Activated T-helper 17 cell treated with anti-CD3 and anti-CD28 coated beads, Interleukin-2, amount 50 U/mL, for 72 hours (primary cell): Measurements from ENCODE around the gene KIF20A. TPM values are rescaled to one million over a fixed set of nuclear protein-coding genes. Genes with fewer than 3 reads are reported as not detected.

Experiments
- ATAC-seq: fragments of 150-1000 bp; cut with Tn5 transposase; replicated peaks from 2 replicates; pipeline ENCODE4 v1.10.0; 2021; ENCODE audit warnings: mild to moderate bottlenecking, moderate library complexity
- H3K27ac Mint-ChIP-seq: one replicate; pipeline ENCODE4 v1.8.0; 2022; ENCODE audit warnings: mixed read lengths
- H3K27me3 Mint-ChIP-seq: one replicate; pipeline ENCODE4 v1.8.0; 2022; ENCODE audit warnings: mixed read lengths
- H3K36me3 Mint-ChIP-seq: one replicate; pipeline ENCODE4 v1.8.0; 2022; ENCODE audit warnings: low read depth, mild to moderate bottlenecking, mixed read lengths
- H3K4me1 Mint-ChIP-seq: one replicate; pipeline ENCODE4 v1.8.0; 2022; ENCODE audit warnings: mixed read lengths
- H3K4me3 Mint-ChIP-seq: one replicate; pipeline ENCODE4 v1.8.0; 2022; ENCODE audit warnings: mild to moderate bottlenecking, mixed read lengths
- H3K9me3 Mint-ChIP-seq: one replicate; pipeline ENCODE4 v1.8.0; 2022; ENCODE audit warnings: mixed read lengths
- total RNA-seq, 2 donors: library from RNA; stranded (reverse); gene quantifications; one replicate each; pipeline ENCODE4 v1.2.3, GENCODE V29; 2022

The KIF20A gene
- total RNA-seq, 2 donors from 2014 or later = 66.2 to 73.0 TPM

DNA sequence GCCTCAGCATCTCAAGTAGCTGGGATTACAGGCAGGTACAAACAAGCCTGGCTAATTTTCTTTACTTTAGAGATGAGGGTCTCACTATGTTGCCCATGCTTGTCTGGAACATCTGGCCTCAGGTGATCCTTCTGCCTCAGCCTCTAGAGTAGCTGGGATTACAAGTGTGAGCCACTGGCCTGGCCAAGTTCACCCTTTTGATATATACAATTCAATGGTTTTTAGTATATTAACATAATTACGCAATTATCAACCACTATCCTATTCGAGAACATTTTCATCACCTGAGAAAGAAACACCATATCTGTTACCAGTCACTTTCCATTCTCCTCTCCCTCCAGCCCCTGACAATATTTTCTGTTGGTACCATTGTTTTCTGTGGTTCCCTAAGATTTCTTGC is 37.9 kb downstream of the KIF20A start:
- no peak for ATAC-seq
- H3K27me3 Mint-ChIP-seq = no peaks in the 10 kb centered on the region
- no peak overlapping the region for H3K27ac Mint-ChIP-seq
- no peak overlapping the region for H3K4me3 Mint-ChIP-seq
- H3K4me1 Mint-ChIP-seq = peaks cover 8% of the 10 kb centered on the region
- no peaks in the 10 kb centered on the region for H3K9me3 Mint-ChIP-seq
- H3K36me3 Mint-ChIP-seq = peaks cover 6% of the 10 kb centered on the region

DNA sequence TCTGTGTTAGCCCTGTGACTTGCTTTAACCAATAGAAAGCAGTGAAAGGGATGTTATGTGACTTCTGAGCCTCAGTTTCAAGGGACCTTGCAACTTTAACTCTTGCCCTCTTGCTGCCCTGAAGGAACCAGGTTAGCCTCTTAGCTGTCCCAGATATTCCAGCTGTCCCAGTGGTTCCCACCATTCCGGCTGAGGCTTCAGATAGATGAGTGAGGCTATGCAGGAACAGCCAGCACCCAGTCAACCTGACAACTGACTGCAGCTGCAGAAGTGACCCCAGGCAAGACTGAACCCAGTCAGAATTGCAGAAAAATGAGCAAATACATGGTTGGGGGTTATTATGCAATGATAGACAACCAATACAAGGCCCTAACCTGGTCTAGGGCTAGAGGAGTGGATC is 44.6 kb downstream of the KIF20A start:
- no peak for ATAC-seq
- Mint-ChIP-seq H3K27ac (no peak overlapping the region), H3K27me3 (peaks cover 6% of the 10 kb centered on the region), H3K9me3 (no peaks in the 10 kb centered on the region), H3K4me3 (no peak overlapping the region), H3K4me1 (no peaks in the 10 kb centered on the region), H3K36me3 (no peaks in the 10 kb centered on the region)

DNA sequence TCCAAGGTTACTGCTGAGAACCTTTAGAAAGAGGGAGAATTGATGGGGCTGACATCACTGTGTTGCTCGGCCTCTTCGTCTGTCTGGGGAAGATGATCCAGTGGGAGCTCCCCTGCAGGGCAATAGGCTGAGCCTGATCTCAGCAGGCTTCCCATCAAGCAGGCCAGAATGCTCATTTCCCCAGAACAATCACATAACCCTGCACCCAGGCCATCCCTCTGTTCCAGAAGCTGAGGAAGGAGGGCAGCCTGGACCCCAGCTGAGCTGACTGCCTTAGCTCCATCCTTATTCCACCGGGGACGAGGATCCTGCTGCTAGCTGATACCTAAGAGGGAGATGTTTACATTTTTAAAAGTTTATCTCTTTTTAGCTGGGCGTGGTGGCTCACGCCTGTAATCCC is 45.8 kb downstream of the KIF20A start:
- ATAC-seq = no peak
- Mint-ChIP-seq H3K27ac (no peak overlapping the region), H3K4me3 (no peak overlapping the region), H3K36me3 (no peaks in the 10 kb centered on the region), H3K4me1 (no peaks in the 10 kb centered on the region), H3K9me3 (no peaks in the 10 kb centered on the region), H3K27me3 (peaks cover 6% of the 10 kb centered on the region)

DNA sequence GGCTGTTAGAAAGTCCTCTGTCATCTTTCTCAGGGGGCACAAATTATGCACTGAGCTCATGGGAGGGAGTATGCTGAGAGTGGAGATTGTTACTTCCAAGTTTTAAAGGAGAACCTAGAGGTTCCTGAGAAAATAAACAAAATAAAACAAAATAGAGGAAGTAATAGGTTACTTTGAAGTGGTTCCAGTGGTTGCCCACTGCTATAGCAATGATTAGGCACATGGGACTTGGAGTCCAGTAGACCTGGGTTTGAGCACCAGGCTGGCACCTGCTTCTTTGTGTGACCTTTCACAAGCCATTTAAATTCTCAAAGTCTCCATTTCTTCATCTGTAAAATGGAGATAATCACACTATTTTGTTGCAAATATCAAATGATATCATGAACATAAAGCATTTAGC is 48.0 kb downstream of the KIF20A start:
- no peak overlapping the region for H3K27ac Mint-ChIP-seq
- H3K9me3 Mint-ChIP-seq = no peaks in the 10 kb centered on the region
- no peak overlapping the region for H3K4me3 Mint-ChIP-seq
- peaks cover 6% of the 10 kb centered on the region for H3K27me3 Mint-ChIP-seq
- no peaks in the 10 kb centered on the region for H3K36me3 Mint-ChIP-seq
- H3K4me1 Mint-ChIP-seq = no peaks in the 10 kb centered on the region
- no peak for ATAC-seq

DNA sequence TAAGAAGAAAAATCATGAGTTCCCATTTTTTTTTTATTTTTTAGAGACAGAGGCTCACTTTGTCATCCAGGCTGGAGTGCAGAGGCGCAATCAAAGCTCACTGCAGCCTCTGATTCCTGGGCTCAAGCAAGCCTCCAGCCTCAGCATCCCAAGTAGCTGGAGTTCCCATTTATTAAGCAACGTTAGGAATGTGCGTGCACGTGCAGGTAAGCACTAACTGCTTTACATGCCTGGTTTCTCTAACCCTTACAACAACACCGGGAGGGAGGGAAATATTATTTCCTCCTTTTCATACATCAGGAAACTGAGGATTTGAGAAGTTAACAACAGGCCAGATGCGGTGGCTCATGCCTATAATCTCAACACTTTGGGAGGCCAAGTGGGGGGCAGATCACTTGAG is 50.5 kb downstream of the KIF20A start:
- H3K27me3 Mint-ChIP-seq = no peaks in the 10 kb centered on the region
- no peak for ATAC-seq
- H3K36me3 Mint-ChIP-seq = no peaks in the 10 kb centered on the region
- H3K27ac Mint-ChIP-seq = no peak overlapping the region
- no peaks in the 10 kb centered on the region for H3K9me3 Mint-ChIP-seq
- H3K4me1 Mint-ChIP-seq = no peaks in the 10 kb centered on the region
- no peak overlapping the region for H3K4me3 Mint-ChIP-seq

DNA sequence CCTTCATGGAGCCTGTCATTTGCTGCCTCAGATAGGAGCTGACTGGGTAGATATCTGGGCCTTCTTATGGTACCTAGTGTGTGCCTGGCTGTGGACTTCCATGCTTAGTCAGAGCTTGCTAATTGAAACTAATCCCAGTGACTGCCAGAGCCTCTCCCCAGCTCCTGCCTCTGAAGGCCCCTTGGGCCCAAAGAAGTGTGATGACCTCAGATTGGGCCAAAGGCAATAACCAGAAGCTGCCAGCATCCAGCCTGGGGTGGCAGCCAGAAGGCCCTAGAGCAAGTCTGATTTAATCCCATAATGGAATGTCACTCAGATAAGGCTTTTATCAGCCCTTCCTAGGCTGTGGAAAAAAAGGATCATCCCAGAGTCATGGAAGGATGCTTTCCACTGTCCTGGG is 51.3 kb downstream of the KIF20A start:
- H3K27ac Mint-ChIP-seq = no peak overlapping the region
- no peaks in the 10 kb centered on the region for H3K27me3 Mint-ChIP-seq
- no peaks in the 10 kb centered on the region for H3K36me3 Mint-ChIP-seq
- H3K4me1 Mint-ChIP-seq = no peaks in the 10 kb centered on the region
- no peak for ATAC-seq
- H3K4me3 Mint-ChIP-seq = no peak overlapping the region
- no peaks in the 10 kb centered on the region for H3K9me3 Mint-ChIP-seq

DNA sequence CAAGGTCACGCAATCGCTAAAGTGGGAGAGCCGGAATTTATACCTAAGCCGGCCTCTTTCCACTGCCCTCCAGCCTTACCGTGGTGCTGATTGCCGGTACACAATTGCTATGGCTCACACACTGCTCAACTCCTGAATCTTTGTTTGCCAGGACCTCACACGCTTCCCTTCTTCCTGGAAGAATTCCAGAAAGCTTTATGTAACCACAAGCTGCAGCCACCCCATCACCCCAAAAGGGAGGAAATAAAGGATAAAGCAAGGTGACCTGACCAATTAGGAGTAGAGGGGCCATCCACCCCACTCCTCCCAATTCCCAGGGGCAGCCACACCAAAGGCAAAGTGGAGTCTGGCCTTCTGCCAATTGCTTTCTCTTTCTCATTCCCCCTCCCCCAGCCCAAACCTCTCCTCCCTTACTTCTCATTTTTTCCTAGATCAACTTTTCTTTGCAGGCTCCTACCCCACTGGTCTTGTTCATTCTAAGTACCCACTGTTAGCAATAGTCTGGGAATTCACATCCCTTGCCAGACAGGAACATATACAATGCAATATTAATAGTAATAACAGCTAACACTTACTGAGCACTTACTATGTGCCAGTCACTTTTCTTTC is 52.2 kb downstream of the KIF20A start:
- Mint-ChIP-seq H3K36me3 (no peaks in the 10 kb centered on the region), H3K27ac (no peak overlapping the region), H3K9me3 (no peaks in the 10 kb centered on the region), H3K27me3 (no peaks in the 10 kb centered on the region), H3K4me3 (no peak overlapping the region), H3K4me1 (no peaks in the 10 kb centered on the region)
- ATAC-seq = no peak

DNA sequence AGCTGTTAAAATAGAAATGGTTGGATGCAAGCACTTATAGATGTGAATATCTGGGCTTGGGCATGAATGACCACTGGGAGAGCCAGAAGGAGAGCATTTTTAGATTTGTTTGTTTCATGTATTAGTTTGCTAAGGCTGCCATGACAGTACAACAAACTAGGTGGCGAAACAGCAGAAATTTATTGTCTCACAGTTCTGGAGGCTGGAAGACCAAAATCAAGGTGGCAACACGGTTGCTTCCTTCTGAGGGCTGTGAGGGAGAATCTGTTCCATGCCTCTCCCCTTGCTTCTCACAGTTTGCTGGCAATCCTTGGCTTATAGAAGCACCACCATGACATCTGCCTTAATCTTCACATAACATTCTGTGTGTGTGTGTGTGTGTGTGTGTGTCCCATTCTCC is 54.4 kb downstream of the KIF20A start:
- H3K27ac Mint-ChIP-seq = no peak overlapping the region
- no peaks in the 10 kb centered on the region for H3K27me3 Mint-ChIP-seq
- no peak for ATAC-seq
- H3K9me3 Mint-ChIP-seq = no peaks in the 10 kb centered on the region
- H3K4me3 Mint-ChIP-seq = no peak overlapping the region
- no peaks in the 10 kb centered on the region for H3K36me3 Mint-ChIP-seq
- no peaks in the 10 kb centered on the region for H3K4me1 Mint-ChIP-seq

DNA sequence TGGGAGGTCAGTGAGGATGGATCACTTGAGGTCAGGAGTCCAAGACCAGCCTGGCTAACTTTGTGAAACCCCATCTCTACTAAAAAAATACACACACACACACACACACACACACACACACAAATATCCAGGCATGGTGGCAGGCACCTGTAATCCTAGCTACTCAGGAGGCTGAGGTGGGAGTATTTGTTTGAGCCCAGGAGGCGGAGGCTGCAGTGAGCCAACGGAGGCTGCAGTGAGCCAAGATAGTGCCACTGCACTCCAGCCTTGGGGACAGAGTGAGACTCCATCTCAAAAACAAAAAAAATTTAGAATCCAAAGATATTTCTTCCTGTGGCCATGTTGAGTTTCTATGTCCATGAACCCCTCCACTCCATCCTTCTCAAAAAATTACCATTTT is 55.7 kb downstream of the KIF20A start:
- no peaks in the 10 kb centered on the region for H3K4me1 Mint-ChIP-seq
- no peak overlapping the region for H3K27ac Mint-ChIP-seq

More for the DNA sequence above, 55.7 kb downstream of the KIF20A start:
- Mint-ChIP-seq H3K9me3 (no peaks in the 10 kb centered on the region), H3K4me3 (no peak overlapping the region), H3K36me3 (no peaks in the 10 kb centered on the region), H3K27me3 (peaks cover 9% of the 10 kb centered on the region)
- no peak for ATAC-seq

Other genes with a start within 250 kb of the KIF20A start
- 10 to 100 TPM; 24.4 to 30.1 TPM for gene FAM13B, start 146.0 kb upstream of the KIF20A start, total RNA-seq
- gene WNT8A, start 95.1 kb upstream of the KIF20A start, total RNA-seq = not detected
- gene NME5, start 39.7 kb upstream of the KIF20A start, total RNA-seq = not detected
- 100 to 1,000 TPM in 1 of 2 donors, 10 to 100 TPM in 1; 70.6 to 130 TPM for gene BRD8, start 482 bp upstream of the KIF20A start, total RNA-seq
- 10 to 100 TPM; 27.8 to 42.3 TPM for gene CDC23, start 34.2 kb downstream of the KIF20A start, total RNA-seq
- not detected for gene GFRA3, start 95.5 kb downstream of the KIF20A start, total RNA-seq
- gene CDC25C, start 152.7 kb downstream of the KIF20A start, total RNA-seq = 10 to 100 TPM; 11.5 to 19.7 TPM
- 10 to 100 TPM; 32.7 to 45.8 TPM for gene FAM53C, start 159.2 kb downstream of the KIF20A start, total RNA-seq
- 10 to 100 TPM; 42.1 to 51.4 TPM for gene KDM3B, start 173.6 kb downstream of the KIF20A start, total RNA-seq